ENCODE data around the gene XYLT2.

The XYLT2 gene

GRCh38 chr17:50319306-50320004 lies 26.5 kb upstream of the XYLT2 start:
- no peak for DNase-seq (ENCODE audit: low spot score)
- Histone ChIP-seq H3K27ac (ENCODE audit: poor library complexity, severe bottlenecking) (no peak overlapping the region), H3K36me3 (ENCODE audit: low read depth) (no peaks in the 10 kb centered on the region), H3K27me3 (ENCODE audit: insufficient read depth, poor library complexity, severe bottlenecking) (no peaks in the 10 kb centered on the region), H3K9me3 (ENCODE audit: severe bottlenecking) (no peaks in the 10 kb centered on the region), H3K4me3 (ENCODE audit: severe bottlenecking) (no peak overlapping the region), H3K4me1 (ENCODE audit: insufficient read depth, poor library complexity, severe bottlenecking) (peaks cover 15% of the 10 kb centered on the region)
- ATAC-seq (ENCODE audit: low read depth), result no peak
- TF ChIP-seq CTCF (IDR thresholded peaks at IDR 0.05; ENCODE audit: poor library complexity, severe bottlenecking), result no peak

DNA sequence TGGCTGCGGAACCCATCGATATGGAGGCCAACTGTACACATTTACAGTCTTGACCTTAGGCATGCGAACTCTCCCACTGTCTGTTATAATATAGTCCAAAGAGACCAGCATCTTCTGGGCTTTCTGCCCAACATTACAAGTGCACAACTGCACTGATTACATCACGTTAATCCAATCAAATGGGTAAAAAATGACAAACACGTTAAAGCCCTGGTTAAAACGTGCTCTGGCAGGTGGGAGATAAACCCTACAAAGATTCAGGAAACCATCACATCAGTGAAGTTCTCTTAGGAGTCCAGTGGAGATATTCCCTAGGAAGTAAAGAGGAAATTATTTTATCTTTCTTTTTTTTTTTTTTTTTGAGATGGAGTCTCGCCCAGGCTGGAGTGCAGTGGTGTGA lies 23.7 kb upstream of the XYLT2 start:
- no peak for DNase-seq (ENCODE audit: low spot score)

GRCh38 chr17:50323060-50323459 lies 22.9 kb upstream of the XYLT2 start:
- Histone ChIP-seq H3K27ac (ENCODE audit: poor library complexity, severe bottlenecking) (no peak overlapping the region), H3K9me3 (ENCODE audit: severe bottlenecking) (no peaks in the 10 kb centered on the region), H3K4me1 (ENCODE audit: insufficient read depth, poor library complexity, severe bottlenecking) (peaks cover 6% of the 10 kb centered on the region), H3K4me3 (ENCODE audit: severe bottlenecking) (no peak overlapping the region), H3K36me3 (ENCODE audit: low read depth) (no peaks in the 10 kb centered on the region), H3K27me3 (ENCODE audit: insufficient read depth, poor library complexity, severe bottlenecking) (no peaks in the 10 kb centered on the region)
- no peak for DNase-seq (ENCODE audit: low spot score)
- TF ChIP-seq CTCF (IDR thresholded peaks at IDR 0.05; ENCODE audit: poor library complexity, severe bottlenecking), result no peak
- no peak for ATAC-seq (ENCODE audit: low read depth)

More for the DNA sequence above, 23.7 kb upstream of the XYLT2 start:
- peaks cover 6% of the 10 kb centered on the region for H3K4me1 ChIP-seq (ENCODE audit: insufficient read depth, poor library complexity, severe bottlenecking)
- no peak overlapping the region for H3K4me3 ChIP-seq (ENCODE audit: severe bottlenecking)
- no peaks in the 10 kb centered on the region for H3K36me3 ChIP-seq (ENCODE audit: low read depth)
- ATAC-seq (ENCODE audit: low read depth), result no peak
- H3K27ac ChIP-seq (ENCODE audit: poor library complexity, severe bottlenecking), result no peak overlapping the region
- H3K27me3 ChIP-seq (ENCODE audit: insufficient read depth, poor library complexity, severe bottlenecking), result no peaks in the 10 kb centered on the region
- TF ChIP-seq CTCF (IDR thresholded peaks at IDR 0.05; ENCODE audit: poor library complexity, severe bottlenecking), result no peak
- no peaks in the 10 kb centered on the region for H3K9me3 ChIP-seq (ENCODE audit: severe bottlenecking)

DNA sequence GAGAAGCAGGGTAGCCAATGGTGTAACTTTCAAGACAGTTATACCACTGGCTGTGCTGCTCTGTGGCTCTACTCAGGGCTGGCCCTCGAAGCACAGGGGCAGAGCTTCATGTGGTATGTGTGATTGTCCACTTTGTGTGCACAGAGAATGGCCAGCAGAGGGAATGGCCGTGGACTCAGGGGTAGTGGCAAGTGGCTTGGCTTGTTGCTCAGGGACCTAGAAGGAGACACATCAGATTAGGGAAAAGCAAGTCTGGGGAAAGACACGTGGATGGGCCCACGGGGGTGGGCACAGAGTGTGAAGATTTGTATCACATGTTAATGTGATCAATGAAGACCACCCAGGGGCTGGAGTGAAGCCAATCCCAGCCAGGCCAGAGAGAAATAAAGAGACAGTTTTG lies 20.0 kb upstream of the XYLT2 start:
- Histone ChIP-seq H3K9me3 (ENCODE audit: severe bottlenecking) (no peaks in the 10 kb centered on the region), H3K36me3 (ENCODE audit: low read depth) (no peaks in the 10 kb centered on the region), H3K27ac (ENCODE audit: poor library complexity, severe bottlenecking) (no peak overlapping the region), H3K4me3 (ENCODE audit: severe bottlenecking) (no peak overlapping the region), H3K27me3 (ENCODE audit: insufficient read depth, poor library complexity, severe bottlenecking) (no peaks in the 10 kb centered on the region), H3K4me1 (ENCODE audit: insufficient read depth, poor library complexity, severe bottlenecking) (no peaks in the 10 kb centered on the region)
- DNase-seq (ENCODE audit: low spot score) (no peak), ATAC-seq (ENCODE audit: low read depth) (no peak)
- no peak for TF ChIP-seq CTCF (IDR thresholded peaks at IDR 0.05; ENCODE audit: poor library complexity, severe bottlenecking)

DNA sequence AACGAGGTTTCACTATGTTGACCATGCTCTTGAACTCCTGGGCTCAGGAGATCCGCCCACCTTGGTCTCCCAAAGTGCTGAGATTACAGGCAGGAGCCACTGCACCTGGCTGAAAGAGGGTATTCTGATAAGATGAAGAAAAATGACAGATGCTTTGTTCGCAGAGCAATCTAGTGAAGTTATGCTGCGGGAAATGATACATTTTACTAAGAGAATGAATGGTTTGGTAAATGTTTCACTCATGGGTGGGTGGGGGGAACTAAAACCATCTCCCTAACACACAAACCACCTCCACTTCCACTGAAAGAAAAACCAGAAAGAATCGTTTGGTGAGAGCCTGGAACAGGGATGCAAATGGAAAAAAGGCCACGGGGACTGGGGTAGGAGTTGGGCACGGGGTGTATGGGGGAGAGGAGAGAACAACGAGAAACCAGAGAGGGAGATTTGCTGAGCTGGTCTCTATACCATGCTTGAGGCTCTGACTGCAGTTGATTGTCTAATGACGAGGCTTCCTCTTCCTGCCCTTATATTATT lies 19.0 kb upstream of the XYLT2 start:
- no peak for ATAC-seq (ENCODE audit: low read depth)
- no peak for TF ChIP-seq CTCF (IDR thresholded peaks at IDR 0.05; ENCODE audit: poor library complexity, severe bottlenecking)
- no peaks in the 10 kb centered on the region for H3K4me1 ChIP-seq (ENCODE audit: insufficient read depth, poor library complexity, severe bottlenecking)

More for the DNA sequence above, 19.0 kb upstream of the XYLT2 start:
- H3K27ac ChIP-seq (ENCODE audit: poor library complexity, severe bottlenecking), result no peak overlapping the region
- no peak overlapping the region for H3K4me3 ChIP-seq (ENCODE audit: severe bottlenecking)
- H3K36me3 ChIP-seq (ENCODE audit: low read depth), result no peaks in the 10 kb centered on the region
- no peaks in the 10 kb centered on the region for H3K27me3 ChIP-seq (ENCODE audit: insufficient read depth, poor library complexity, severe bottlenecking)
- DNase-seq (ENCODE audit: low spot score), result no peak
- no peaks in the 10 kb centered on the region for H3K9me3 ChIP-seq (ENCODE audit: severe bottlenecking)

Measured in RWPE2 (cell line).